HG03095 (cell line): ENCODE measurements around the gene CFC1B.
A peak's percentile ranks its signal among the peaks of the same experiment; 100 is the strongest.
"Not testable (repeated sequence)": the region's sequence is repeated elsewhere in the genome, so short reads cannot be mapped to it uniquely, and the experiment has no call there.

Experiments
- ATAC-seq: cut with Tn5 transposase; IDR thresholded peaks from one replicate; pipeline ENCODE4 v1.9.1; 2021; ENCODE audit warnings: moderate library complexity; ENCODE audit not compliant: unreplicated experiment

Gene CFC1B

GRCh38 chr2:130520992-130521391, at the start of gene CFC1B:
Gene CFC1B, plus strand, starts transcription at chr2:130521222. Its CDS starts 263 bp downstream, at chr2:130521485.
- not testable (repeated sequence) for ATAC-seq

DNA sequence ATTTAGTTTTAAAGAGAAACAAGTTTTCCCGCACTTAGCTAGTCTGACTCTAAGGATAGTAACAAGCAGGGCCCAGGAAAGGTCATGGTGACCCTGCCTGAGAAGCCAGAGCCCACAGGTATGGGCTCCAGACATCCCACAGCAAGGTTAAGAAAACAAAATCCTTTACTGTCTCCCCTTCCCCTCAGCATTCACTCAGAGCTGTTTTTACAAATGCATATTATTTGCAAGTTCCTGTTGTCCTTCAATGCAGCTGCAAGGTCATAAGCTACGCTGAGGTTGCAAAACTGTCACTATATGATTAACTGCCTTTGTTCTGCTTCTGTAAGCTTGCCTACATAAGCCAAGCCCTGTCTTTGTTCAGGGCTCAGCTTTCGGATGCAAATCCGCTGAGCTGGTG, 29.9 kb upstream of the CFC1B start:
- ATAC-seq = not testable (repeated sequence)

- not testable (repeated sequence) for ATAC-seq
Observed at GRCh38 chr2:130509228-130509627, 11.8 kb upstream of the CFC1B start, which contains the start of gene POTEI. Gene POTEI, minus strand, starts transcription at chr2:130509328. Its CDS starts 93 bp downstream, at chr2:130509235.

- ATAC-seq = not testable (repeated sequence)
Observed at GRCh38 chr2:130510807-130511746, 9.9 kb upstream of the CFC1B start.

DNA sequence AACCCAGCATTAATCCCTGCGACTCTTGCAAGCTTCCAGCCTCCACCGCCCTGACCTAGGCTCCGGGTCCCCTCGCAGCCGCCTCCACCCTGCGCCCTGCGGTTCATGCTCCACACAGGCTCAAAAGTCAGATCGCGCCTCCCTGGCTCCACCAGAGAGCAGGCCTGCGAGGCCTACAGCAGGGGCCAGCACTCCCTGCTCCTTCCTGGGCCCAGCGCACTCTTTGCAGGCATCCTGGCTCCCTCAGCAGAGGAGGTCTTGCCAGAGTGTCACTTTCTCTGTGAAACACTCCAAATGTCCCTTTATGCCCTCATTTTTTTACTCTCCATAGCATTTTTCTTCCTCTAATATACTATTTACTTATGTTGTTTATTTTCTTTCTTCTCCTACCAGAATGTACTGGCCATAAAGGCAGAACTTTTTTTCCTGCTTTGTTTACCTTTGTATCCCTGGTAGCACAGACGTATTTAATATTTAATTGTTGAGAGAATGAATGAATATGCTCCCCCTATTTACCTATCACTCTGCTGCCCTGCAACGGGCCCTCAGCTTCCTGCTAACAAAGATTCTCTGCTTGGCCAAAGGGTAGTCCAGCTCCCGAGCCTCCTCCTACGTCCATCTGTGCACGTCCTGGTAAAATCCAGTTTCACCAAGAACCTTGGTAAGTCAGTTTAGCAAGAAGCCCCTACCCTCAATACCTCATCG, 9.1 kb upstream of the CFC1B start:
- not testable (repeated sequence) for ATAC-seq

DNA sequence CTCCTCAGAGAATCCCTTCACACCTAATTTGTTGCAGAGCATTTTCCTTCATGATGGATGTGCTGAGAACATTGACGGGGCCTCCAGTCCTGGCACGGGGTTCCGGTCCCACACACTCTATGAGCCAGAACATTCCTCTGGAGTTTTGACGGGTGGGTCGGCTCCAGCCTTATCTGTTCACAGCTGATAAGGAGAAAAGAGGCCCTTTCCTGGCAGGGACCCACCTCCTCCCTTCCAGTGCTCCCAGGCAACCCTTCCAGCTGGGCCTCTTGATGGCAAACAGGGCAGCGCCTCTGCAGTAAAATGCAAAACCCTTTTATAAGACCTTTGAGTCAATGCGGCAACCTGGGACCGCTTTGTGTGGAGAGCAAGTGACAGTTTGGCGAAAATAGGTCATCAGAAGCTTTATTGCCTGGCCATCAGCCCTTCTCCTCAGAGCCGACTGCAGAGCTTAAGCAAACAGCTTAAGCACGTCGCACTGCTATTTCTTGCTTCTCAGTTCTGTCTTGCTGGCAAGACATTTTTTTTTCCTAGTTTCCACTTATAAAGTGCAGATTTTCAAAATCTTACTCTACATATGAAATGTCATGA, 2.4 kb upstream of the CFC1B start:
- not testable (repeated sequence) for ATAC-seq

GRCh38 chr2:130522390-130522789, 1.4 kb downstream of the CFC1B start:
- ATAC-seq = not testable (repeated sequence)

GRCh38 chr2:130527365-130527967, 6.4 kb downstream of the CFC1B start:
- not testable (repeated sequence) for ATAC-seq

DNA sequence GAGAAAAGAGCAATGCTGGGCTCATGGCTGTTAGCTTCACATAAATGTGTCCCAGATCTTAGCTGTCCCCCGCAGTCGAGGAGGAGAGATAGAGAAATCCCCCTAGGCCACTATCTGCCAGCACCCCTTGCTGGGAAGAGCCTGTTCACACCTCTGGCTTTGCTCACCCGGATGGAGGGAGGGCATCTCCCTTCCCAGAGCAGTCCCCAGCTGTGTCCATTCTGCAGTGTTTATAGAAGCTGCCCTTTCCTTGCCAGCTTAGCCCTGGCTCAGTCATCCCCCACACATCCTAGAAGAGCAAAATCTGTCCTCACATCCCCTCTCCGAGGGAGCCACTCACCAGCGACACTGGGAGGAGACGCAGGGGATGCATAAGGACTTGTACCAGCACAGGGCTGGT, 8.5 kb downstream of the CFC1B start:
- not testable (repeated sequence) for ATAC-seq

DNA sequence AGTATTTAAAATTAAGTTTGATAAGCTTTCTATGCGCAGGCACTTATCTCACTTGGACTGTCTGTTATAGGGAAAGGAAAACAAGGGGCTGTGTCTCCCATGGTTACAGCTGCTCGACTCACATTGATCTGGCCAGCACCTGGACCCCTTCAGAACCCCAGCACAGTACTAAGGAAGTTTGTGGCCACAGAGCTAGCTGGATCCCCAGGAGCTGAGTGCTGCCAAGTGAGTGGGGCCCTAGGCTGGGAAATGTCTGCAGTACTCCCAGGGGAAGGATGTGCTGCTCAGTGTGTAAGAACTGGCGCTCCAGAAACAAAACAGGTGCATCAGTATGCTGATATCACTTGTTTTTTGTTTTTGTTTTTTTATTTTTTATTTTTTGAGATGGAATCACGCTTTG, 9.2 kb downstream of the CFC1B start:
- ATAC-seq = not testable (repeated sequence)

DNA sequence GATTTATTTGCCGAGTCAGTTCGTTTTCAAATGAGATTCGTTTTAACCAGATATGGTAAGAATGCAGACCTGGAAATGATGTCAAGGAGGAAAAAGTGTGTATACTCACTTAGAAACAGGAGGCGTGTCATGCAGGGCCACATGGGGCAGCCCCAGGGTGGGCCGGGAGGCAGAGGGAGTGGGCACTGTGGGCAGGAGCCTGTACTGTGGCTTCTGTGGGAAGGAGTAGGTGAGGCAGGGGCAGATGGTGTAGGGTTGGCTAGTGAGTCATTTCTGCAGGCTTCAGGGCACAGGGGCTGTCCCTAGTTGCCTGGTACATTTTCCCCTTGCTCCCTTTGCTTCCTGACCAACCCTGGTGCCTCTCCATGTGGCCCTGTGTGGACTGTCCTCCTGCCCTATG, 10.2 kb downstream of the CFC1B start:
- ATAC-seq = peak; percentile 82

DNA sequence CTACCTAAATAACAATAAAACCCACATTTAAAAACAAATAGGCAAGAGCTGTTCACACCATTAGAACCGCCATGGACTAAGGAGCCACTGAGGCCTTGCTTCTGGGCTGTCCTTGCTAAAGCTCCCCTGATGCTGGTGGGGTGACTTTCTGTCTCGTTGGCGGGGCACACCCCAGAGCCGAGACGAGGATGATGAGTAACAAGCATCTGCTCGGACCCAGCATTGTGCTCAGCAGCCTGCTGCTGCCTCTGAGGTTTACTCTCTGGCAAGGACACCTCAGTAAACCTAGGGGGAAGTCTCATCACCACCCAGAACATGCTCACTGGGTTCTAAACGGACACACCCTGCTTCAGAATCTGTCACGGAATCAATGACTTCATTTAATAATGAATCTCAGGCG, 10.7 kb downstream of the CFC1B start:
- ATAC-seq = peak; percentile 28

DNA sequence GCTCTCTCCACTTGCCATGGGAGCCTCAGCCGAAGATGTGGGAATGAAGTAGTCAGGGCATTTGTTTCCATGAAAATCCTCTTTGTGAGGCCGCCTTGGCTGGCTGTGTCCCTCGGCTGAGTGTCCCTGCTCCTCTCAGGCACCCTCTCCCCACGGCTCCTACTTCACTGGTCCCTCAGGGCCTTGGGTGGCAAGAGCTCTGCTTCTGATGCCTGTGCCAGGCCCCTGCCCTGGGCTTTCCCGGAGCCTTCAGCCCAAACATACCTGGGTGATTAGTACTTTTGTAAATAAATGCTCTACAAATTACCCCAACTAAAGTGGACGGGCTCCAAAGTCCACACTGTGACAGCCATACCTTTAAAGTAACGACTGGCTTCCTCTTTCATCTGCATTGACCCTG, 15.6 kb downstream of the CFC1B start:
- not testable (repeated sequence) for ATAC-seq

DNA sequence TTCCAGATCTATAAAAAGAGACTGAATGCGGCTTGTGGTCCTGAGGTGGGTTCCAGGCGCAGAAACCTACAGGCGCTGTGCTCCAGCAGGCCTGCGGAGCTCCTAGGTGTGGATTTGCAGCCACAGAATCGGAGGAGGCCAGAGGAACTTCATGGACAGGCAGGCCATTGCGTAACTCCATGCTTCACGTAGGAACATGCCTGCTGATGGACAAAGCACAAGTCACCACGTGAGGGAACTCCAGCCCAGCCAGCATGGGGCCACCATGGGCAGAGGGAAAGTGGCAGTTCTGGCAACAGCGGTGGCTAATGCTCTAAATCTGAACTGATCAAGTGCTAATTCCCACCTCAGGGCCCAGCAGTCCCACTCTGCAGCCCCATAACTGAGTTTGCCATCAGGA, 17.2 kb downstream of the CFC1B start:
- not testable (repeated sequence) for ATAC-seq

DNA sequence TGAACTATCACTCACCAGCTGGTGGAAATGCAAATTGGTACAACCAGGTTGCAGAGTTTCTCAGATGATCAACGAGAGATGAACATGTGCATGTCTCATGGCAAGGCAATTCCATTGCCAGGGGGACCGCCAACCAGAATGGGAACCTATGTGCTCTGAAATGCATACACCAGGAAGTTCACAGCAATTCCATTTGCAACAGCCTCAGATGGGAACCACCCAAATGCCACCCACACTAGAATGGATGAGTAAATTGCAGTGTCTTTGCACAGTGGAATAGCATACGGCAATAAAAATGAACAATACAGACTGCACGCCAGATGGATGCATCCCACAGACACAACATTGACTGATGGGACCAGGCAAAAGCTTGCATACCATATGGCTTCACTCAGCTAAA, 21.8 kb downstream of the CFC1B start:
- not testable (repeated sequence) for ATAC-seq

GRCh38 chr2:130543785-130544528, 22.9 kb downstream of the CFC1B start:
- ATAC-seq = not testable (repeated sequence)

GRCh38 chr2:130544978-130545377, 24.0 kb downstream of the CFC1B start:
- ATAC-seq = not testable (repeated sequence)

DNA sequence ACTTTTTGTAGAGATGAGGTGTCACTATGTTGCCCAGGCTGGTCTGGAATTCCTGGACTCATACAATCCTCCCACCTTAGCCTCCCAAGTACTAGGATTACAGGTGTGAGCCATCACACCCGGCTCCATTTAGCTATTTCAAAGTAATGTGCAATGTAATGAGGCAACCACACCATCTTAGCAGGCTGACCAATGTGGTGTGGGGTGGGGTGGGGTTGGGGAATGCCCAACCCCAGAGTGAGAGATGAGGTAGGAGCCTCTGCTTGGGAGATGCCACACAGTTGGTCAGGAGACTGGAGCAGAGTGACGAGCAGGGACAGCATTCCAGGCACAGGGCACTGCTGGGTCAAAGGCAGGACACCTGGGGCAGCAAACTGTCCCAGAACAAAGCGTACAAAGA, 27.4 kb downstream of the CFC1B start:
- ATAC-seq = not testable (repeated sequence)

GRCh38 chr2:130549475-130549874, 28.5 kb downstream of the CFC1B start:
- ATAC-seq = not testable (repeated sequence)

GRCh38 chr2:130554178-130554577, 33.2 kb downstream of the CFC1B start:
- not testable (repeated sequence) for ATAC-seq
